Measurements from ENCODE around the gene NPFF. TPM values are rescaled to one million over a fixed set of nuclear protein-coding genes. Genes with fewer than 3 reads are reported as not detected.

The NPFF gene
- total RNA-seq, 1 experiment from 2014 or later: 0.59 TPM

DNA sequence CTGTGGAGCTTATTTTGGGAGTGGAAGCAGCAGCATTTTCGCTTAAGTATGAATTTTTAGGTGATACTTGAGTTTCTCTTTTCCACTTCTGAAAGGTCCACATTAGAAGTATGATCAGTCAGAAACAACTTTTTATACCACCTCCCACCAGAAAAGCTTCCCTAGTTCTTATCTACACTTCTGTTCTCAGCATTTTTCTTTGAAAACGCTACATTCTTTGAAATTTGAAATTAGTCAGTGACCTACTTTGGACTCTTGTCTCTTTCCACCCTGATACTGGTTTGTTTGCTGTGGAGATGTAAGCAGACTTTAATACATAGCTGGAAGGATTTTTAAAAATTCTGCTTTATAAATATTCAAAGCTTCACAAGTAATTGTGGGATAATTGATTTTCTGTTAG lies 33.2 kb downstream of the NPFF start (continued):
- no peak for TF ChIP-seq STAT6 (CRISPR knock-in tag; conservative IDR thresholded peaks at IDR 0.05; ENCODE audit: low read depth)
- no peak for TF ChIP-seq NR2C2 (CRISPR knock-in tag; IDR thresholded peaks at IDR 0.05)
- no peak for TF ChIP-seq ZNF423 (CRISPR knock-in tag; IDR thresholded peaks at IDR 0.05)
- TF ChIP-seq ZNF219 (CRISPR knock-in tag; IDR thresholded peaks at IDR 0.05; ENCODE audit: borderline replicate concordance): no peak
- TF ChIP-seq FOXP4 (CRISPR knock-in tag; IDR thresholded peaks at IDR 0.05): no peak
- no peak for TF ChIP-seq USF1 (CRISPR knock-in tag; IDR thresholded peaks at IDR 0.05)

DNA sequence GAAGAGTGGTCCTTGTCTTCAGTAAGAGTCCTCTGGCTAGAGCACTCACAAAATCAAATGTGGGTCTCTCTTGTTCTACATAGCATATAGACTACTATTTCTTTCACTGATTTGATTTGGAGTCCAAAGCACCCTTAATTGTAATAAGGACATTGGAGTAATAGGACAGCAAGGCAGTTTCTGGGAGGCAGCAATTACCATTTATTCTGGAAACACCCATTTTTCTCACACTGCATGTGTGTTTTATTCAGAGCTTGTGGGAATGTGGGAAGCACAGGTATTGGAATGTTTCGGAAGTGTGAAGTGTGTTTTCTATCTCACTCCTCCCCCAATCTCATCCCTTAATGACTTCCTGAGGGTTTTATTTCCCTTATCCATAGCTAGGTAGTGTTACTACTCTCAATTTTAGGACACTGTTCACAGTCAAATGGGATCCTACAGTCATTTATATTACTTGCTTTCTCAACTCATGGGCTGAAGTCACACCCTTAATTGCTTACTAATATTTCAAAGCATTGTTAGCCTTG lies 35.2 kb downstream of the NPFF start:
- CTCF ChIA-PET: interaction anchor here (0.9 kb wide), 1 partner anchor 9 kb away, joined by 3 read pairs; no protein-coding TSS in a partner anchor
- no peaks in the 10 kb centered on the region for H3K27me3 Mint-ChIP-seq (ENCODE audit: low read depth)
- peaks cover 94% of the 10 kb centered on the region for H3K36me3 Mint-ChIP-seq
- POLR2A ChIA-PET: interaction anchor here (0.6 kb wide), 2 partner anchors 15 to 16 kb away, joined by 3 read pairs; no protein-coding TSS in a partner anchor
- H3K4me3 Mint-ChIP-seq: no peak overlapping the region
- ATAC-seq (no peak), DNase-seq (ENCODE audit: low spot score) (no peak)
- H3K27ac Mint-ChIP-seq: peak overlapping the region; percentile 52
- no peaks in the 10 kb centered on the region for H3K9me3 Mint-ChIP-seq
- H3K4me1 Mint-ChIP-seq: peaks cover 37% of the 10 kb centered on the region
- TF ChIP-seq, protein P1, sequence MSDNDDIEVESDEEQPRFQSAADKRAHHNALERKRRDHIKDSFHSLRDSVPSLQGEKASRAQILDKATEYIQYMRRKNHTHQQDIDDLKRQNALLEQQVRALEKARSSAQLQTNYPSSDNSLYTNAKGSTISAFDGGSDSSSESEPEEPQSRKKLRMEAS (CRISPR knock-in tag; IDR thresholded peaks at IDR 0.05): no peak
- TF ChIP-seq ZNF425 (CRISPR knock-in tag; conservative IDR thresholded peaks at IDR 0.05): 0 out of 2 replicates have a peak, but pooled peaks have one; percentile 41
- TF ChIP-seq GTF2I (CRISPR knock-in tag; conservative IDR thresholded peaks at IDR 0.05): no peak
- TF ChIP-seq SMAD3 (CRISPR knock-in tag; IDR thresholded peaks at IDR 0.05; ENCODE audit: borderline replicate concordance): no peak

- H3K4me3 Mint-ChIP-seq: no peak overlapping the region
- H3K27me3 Mint-ChIP-seq (ENCODE audit: low read depth): no peaks in the 10 kb centered on the region
- ATAC-seq: no peak
- ChIA-PET POLR2A (interaction anchor here (0.7 kb wide), 1 partner anchor 23 kb away, joined by 3 read pairs; no protein-coding TSS in a partner anchor), CTCF (interaction anchor here (0.7 to 1.7 kb wide), 2 partner anchors 8 to 583 kb away, joined by 3 to 5 read pairs; no protein-coding TSS in a partner anchor)
- DNase-seq (ENCODE audit: low spot score): no peak
- no peak for TF ChIP-seq ZBTB21 (CRISPR knock-in tag; IDR thresholded peaks at IDR 0.05; ENCODE audit: borderline replicate concordance)
- TF ChIP-seq EMX1 (CRISPR knock-in tag; IDR thresholded peaks at IDR 0.05): no peak
- TF ChIP-seq ELF4 (CRISPR knock-in tag; IDR thresholded peaks at IDR 0.05; ENCODE audit: low read depth): no peak
- TF ChIP-seq, protein P2, sequence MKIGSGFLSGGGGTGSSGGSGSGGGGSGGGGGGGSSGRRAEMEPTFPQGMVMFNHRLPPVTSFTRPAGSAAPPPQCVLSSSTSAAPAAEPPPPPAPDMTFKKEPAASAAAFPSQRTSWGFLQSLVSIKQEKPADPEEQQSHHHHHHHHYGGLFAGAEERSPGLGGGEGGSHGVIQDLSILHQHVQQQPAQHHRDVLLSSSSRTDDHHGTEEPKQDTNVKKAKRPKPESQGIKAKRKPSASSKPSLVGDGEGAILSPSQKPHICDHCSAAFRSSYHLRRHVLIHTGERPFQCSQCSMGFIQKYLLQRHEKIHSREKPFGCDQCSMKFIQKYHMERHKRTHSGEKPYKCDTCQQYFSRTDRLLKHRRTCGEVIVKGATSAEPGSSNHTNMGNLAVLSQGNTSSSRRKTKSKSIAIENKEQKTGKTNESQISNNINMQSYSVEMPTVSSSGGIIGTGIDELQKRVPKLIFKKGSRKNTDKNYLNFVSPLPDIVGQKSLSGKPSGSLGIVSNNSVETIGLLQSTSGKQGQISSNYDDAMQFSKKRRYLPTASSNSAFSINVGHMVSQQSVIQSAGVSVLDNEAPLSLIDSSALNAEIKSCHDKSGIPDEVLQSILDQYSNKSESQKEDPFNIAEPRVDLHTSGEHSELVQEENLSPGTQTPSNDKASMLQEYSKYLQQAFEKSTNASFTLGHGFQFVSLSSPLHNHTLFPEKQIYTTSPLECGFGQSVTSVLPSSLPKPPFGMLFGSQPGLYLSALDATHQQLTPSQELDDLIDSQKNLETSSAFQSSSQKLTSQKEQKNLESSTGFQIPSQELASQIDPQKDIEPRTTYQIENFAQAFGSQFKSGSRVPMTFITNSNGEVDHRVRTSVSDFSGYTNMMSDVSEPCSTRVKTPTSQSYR (CRISPR knock-in tag; IDR thresholded peaks at IDR 0.05): no peak
- TF ChIP-seq, protein P3, sequence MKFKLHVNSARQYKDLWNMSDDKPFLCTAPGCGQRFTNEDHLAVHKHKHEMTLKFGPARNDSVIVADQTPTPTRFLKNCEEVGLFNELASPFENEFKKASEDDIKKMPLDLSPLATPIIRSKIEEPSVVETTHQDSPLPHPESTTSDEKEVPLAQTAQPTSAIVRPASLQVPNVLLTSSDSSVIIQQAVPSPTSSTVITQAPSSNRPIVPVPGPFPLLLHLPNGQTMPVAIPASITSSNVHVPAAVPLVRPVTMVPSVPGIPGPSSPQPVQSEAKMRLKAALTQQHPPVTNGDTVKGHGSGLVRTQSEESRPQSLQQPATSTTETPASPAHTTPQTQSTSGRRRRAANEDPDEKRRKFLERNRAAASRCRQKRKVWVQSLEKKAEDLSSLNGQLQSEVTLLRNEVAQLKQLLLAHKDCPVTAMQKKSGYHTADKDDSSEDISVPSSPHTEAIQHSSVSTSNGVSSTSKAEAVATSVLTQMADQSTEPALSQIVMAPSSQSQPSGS (CRISPR knock-in tag; IDR thresholded peaks at IDR 0.05; ENCODE audit: borderline replicate concordance, low read depth): no peak
- TF ChIP-seq IRF2 (CRISPR knock-in tag; IDR thresholded peaks at IDR 0.05; ENCODE audit: borderline replicate concordance, low read depth): no peak
- TF ChIP-seq, protein P4, sequence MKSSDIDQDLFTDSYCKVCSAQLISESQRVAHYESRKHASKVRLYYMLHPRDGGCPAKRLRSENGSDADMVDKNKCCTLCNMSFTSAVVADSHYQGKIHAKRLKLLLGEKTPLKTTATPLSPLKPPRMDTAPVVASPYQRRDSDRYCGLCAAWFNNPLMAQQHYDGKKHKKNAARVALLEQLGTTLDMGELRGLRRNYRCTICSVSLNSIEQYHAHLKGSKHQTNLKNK (CRISPR knock-in tag; IDR thresholded peaks at IDR 0.05): no peak
- H3K9me3 Mint-ChIP-seq: no peaks in the 10 kb centered on the region
- H3K27ac Mint-ChIP-seq: no peak overlapping the region; the same call in 1 of the 2 replicates
- peaks cover 13% of the 10 kb centered on the region for H3K4me1 Mint-ChIP-seq
- H3K36me3 Mint-ChIP-seq: peaks cover 92% of the 10 kb centered on the region
Measured at GRCh38 chr12:53468282-53468681, 39.0 kb downstream of the NPFF start.
